GM19025 (cell line): Measurements from ENCODE around the gene GATAD1.
"Not testable (repeated sequence)": the region's sequence is repeated elsewhere in the genome, so short reads cannot be mapped to it uniquely, and the experiment has no call there.

Experiments
- ATAC-seq: cut with Tn5 transposase; IDR thresholded peaks from one replicate; pipeline ENCODE4 v1.9.1; 2021; ENCODE audit warnings: mild to moderate bottlenecking, low read depth, moderate library complexity; ENCODE audit not compliant: unreplicated experiment

GATAD1 gene

DNA sequence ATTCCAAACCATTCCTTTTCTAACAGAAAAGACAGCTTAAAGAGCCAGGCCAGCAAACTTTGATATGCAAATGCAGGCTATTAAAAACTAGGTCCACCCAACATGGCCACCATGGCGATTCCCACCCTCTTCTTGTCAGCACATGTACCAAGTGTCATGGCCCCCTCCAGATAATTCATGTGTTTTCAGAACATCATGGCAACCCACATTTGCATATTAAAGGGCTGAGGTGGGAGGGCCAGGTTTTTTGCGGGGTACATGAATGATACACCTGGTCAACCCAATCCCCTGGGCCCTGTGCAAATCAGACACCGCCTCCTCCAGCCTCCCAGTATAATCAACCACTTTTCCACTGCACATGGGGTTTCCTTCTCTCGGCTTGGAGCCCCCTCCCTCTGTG, 31.4 kb downstream of the GATAD1 start:
- ATAC-seq, result no peak

GRCh38 chr7:92479146-92479545, 31.9 kb downstream of the GATAD1 start:
- not testable (repeated sequence) for ATAC-seq

DNA sequence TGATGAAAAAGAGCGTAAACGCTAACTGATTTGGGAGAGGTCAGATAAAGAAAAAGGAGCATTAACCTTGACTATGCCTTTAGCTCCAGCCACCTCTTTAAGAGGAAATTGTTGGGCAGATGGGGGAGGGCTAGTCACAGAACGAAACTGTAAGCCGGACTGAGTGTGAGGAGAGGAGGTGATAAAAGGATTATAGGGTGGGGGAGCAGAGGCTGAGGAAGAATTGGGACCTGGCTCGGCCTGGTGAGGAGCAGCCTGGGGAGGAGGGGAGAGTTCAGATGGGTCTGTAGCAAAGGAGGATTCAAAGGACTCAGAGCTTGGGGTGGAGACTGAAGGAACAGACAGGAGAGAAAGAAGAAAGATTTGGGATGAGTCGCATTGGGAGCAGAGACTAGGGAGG, 36.3 kb downstream of the GATAD1 start:
- ATAC-seq, result not testable (repeated sequence)

- ATAC-seq, result not testable (repeated sequence)
Measured at GRCh38 chr7:92484226-92484625, 36.9 kb downstream of the GATAD1 start.

- no peak for ATAC-seq
Measured at GRCh38 chr7:92485267-92485892, 38.1 kb downstream of the GATAD1 start.

GRCh38 chr7:92485974-92486373, 38.7 kb downstream of the GATAD1 start:
- no peak for ATAC-seq

- no peak for ATAC-seq
Measured at GRCh38 chr7:92487804-92488203, 40.5 kb downstream of the GATAD1 start.

- ATAC-seq, result no peak
Measured at GRCh38 chr7:92489634-92490033, 42.4 kb downstream of the GATAD1 start.

DNA sequence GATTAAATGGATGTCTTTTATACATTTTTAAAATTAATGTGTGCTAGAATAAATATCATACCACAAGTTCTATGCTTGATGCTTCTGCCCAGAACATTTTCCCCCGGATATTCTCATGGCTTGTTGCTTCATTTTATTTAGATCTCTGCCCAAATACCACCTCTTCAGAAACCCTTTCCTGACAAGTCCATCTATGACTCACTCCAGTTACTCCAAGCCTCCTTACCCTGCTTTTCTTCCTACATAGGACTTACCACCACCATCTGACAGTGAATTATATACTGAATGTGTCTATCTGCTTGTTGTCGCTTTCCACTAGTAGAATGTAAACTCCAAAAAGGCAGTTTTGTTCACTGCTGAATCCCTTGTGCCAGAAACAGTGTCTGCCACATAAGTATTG, 49.6 kb downstream of the GATAD1 start:
- no peak for ATAC-seq

- ATAC-seq, result no peak
Measured at GRCh38 chr7:92498557-92498956, 51.3 kb downstream of the GATAD1 start.

GRCh38 chr7:92503767-92504166, 56.5 kb downstream of the GATAD1 start:
- ATAC-seq, result no peak

GRCh38 chr7:92504563-92504962, 57.3 kb downstream of the GATAD1 start:
- ATAC-seq, result no peak

GRCh38 chr7:92506363-92506762, 59.1 kb downstream of the GATAD1 start:
- no peak for ATAC-seq

DNA sequence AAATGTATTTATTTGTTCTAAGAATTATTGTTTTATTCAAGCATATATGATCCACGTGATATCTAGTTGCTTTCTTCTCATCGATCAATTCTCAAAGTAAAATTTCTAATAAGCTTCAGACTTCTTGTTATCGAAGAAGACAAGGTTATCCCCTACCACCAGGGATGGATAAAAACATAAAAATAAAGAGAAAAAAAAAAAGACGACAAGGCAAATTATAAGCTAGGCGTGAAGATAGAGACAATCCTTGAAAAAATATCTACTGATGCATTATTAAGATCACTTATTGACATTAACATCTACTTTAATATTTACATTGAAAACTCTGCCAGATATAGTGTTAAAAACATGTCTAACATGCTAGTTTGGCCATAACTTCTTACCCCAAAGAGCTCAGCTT, 61.7 kb downstream of the GATAD1 start:
- ATAC-seq, result no peak
